Dedifferentiated amniotic fluid mesenchymal stem cell (primary cell): Measurements from ENCODE around the gene RHOV.
"Not testable (repeated sequence)": the region's sequence is repeated elsewhere in the genome, so short reads cannot be mapped to it uniquely, and the experiment has no call there.

Source experiments
- DNase-seq: peaks from one replicate; pipeline ENCODE4 v3.0.0-alpha.2; 2016; ENCODE audit errors: extremely low spot score

The RHOV gene

GRCh38 chr15:40875991-40876730 lies 2.1 kb upstream of the RHOV start:
- DNase-seq, result no peak

- DNase-seq, result no peak
These were observed 992 bp downstream of the RHOV start for GRCh38 chr15:40872791-40873693.

- no peak for DNase-seq
These were observed 2.1 kb downstream of the RHOV start for GRCh38 chr15:40871749-40872617.

GRCh38 chr15:40870716-40871115 lies 3.3 kb downstream of the RHOV start:
- DNase-seq, result no peak

- DNase-seq, result no peak
These were observed 4.3 kb downstream of the RHOV start for GRCh38 chr15:40869686-40870085.

- no peak for DNase-seq
These were observed 6.8 kb downstream of the RHOV start for GRCh38 chr15:40867199-40867598.

GRCh38 chr15:40863660-40864270 lies 10.3 kb downstream of the RHOV start:
- no peak for DNase-seq

GRCh38 chr15:40861147-40861546 lies 12.9 kb downstream of the RHOV start:
- not testable (repeated sequence) for DNase-seq

- peak; percentile 27 for DNase-seq
These were observed 14.7 kb downstream of the RHOV start for GRCh38 chr15:40859206-40859851.

GRCh38 chr15:40858706-40859105 lies 15.3 kb downstream of the RHOV start:
- no peak for DNase-seq

GRCh38 chr15:40857601-40858341 lies 16.3 kb downstream of the RHOV start:
- peak; percentile 46 for DNase-seq

GRCh38 chr15:40856746-40857145 lies 17.3 kb downstream of the RHOV start:
- DNase-seq, result no peak

GRCh38 chr15:40855706-40856234 lies 18.3 kb downstream of the RHOV start:
- DNase-seq, result no peak

- DNase-seq, result no peak
These were observed 19.9 kb downstream of the RHOV start for GRCh38 chr15:40854161-40854560.

- no peak for DNase-seq
These were observed 20.7 kb downstream of the RHOV start for GRCh38 chr15:40853241-40853890.

- no peak for DNase-seq
These were observed 21.5 kb downstream of the RHOV start for GRCh38 chr15:40852529-40852928.

GRCh38 chr15:40850576-40851112 lies 23.4 kb downstream of the RHOV start:
- no peak for DNase-seq

- no peak for DNase-seq
These were observed 26.6 kb downstream of the RHOV start for GRCh38 chr15:40847223-40847961.

- no peak for DNase-seq
These were observed 27.2 kb downstream of the RHOV start for GRCh38 chr15:40846841-40847222.
